Measurements from ENCODE around the gene PPP6R2. TPM values are rescaled to one million over a fixed set of nuclear protein-coding genes. Genes with fewer than 3 reads are reported as not detected.
"Not testable (repeated sequence)": the region's sequence is repeated elsewhere in the genome, so short reads cannot be mapped to it uniquely, and the experiment has no call there.

Gene PPP6R2
- total and polyA plus RNA-seq, 8 donors, result 24.4 to 243 (median 62.3) TPM

DNA sequence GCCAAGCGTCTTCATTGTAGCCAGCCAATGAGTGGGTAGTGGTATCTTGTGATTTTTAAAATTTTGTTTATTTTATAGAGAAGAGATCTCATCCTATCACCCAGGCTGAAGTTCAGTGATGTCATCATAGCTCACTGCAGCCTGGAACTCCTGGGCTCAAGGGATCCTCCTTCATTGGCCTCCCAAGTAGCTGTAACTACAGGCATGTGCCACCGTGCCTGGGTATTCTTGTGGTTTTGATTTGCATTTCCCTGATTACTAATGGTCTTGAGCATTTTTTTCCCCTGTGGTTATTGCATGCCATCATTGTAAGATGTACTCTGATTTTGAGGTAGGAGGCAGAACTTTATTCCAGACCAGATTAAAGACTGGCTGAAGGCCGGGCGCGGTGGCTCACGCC, 13.9 kb upstream of the PPP6R2 start:
- Histone ChIP-seq H3K36me3 (no peaks in the 10 kb centered on the region), H3K4me1 (peaks cover 13 to 35% (median 20%) of the 10 kb centered on the region in 4 donors), H3K27ac (no peak overlapping the region), H3K9me3 (no peaks in the 10 kb centered on the region), H3K4me3 (no peak overlapping the region), H3K27me3 (no peaks in the 10 kb centered on the region)
- 86 to 93% (median 91%) methylated on average over 6 of the region's 6 CpGs for WGBS, 5 donors
- intact Hi-C loops (cut with DNase I; ENCODE audit: low total_unique reads), result no loop called here
- TF ChIP-seq POLR2A (IDR thresholded peaks at IDR 0.05) (no peak), POLR2AphosphoS5 (IDR thresholded peaks at IDR 0.05) (no peak), EP300 (IDR thresholded peaks at IDR 0.05) (no peak)
- TF ChIP-seq, protein P1, sequence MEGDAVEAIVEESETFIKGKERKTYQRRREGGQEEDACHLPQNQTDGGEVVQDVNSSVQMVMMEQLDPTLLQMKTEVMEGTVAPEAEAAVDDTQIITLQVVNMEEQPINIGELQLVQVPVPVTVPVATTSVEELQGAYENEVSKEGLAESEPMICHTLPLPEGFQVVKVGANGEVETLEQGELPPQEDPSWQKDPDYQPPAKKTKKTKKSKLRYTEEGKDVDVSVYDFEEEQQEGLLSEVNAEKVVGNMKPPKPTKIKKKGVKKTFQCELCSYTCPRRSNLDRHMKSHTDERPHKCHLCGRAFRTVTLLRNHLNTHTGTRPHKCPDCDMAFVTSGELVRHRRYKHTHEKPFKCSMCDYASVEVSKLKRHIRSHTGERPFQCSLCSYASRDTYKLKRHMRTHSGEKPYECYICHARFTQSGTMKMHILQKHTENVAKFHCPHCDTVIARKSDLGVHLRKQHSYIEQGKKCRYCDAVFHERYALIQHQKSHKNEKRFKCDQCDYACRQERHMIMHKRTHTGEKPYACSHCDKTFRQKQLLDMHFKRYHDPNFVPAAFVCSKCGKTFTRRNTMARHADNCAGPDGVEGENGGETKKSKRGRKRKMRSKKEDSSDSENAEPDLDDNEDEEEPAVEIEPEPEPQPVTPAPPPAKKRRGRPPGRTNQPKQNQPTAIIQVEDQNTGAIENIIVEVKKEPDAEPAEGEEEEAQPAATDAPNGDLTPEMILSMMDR (IDR thresholded peaks at IDR 0.05), result no peak
- DNase-seq, result no peak

GRCh38 chr22:50334433-50334832, 8.7 kb upstream of the PPP6R2 start:
- H3K9me3 ChIP-seq; intact Hi-C loops (cut with DNase I; ENCODE audit: low total_unique reads); H3K27me3 ChIP-seq; H3K4me3 ChIP-seq; H3K36me3 ChIP-seq; DNase-seq: not testable (repeated sequence)
- peak overlapping the region in 1 of 5 donors; percentile 46 for H3K27ac ChIP-seq
- peaks cover 0 to 12% (median 0%) of the 10 kb centered on the region in 4 donors for H3K4me1 ChIP-seq
- 61 to 72% (median 64%) methylated on average over 5 of the region's 5 CpGs for WGBS, 5 donors

DNA sequence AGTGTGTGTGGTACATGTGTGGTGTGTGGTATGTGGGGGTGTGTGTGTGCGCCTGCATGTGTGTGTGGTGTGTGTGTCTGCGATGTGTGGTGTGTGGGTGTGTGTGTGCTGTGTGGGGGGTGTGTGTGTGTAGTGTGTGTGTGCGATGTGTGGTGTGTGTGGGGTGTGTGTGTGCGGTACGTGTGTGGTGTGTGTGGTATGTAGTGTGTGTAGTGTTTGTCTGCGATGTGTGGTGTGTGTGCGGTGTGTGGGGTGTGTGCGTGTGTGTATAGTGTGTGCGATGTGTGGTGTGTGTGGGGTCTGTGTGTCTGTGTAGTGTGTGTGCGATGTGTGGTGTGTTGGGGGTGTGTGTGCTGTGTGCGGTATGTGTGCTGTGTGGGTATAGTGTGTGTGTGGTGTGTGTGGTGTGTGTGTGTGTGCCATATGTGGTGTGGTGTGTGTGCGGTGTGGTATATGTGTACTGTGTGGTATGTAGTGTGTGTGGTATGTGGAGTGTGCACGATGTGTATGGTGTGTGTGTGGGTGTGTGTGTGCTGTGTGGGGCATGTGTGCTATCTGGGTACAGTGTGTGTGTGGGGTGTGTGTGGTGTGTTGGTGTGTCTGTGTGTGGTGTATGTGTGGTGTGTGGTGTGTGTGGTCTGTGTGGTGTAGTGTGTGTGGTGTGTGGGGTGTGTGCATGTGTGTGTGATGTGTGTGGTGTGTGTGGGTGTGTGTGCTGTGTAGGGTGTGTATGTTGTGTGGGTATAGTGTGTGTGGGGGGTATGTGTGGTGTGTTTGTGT, 5.7 kb upstream of the PPP6R2 start:
- 95 to 97% (median 96%) methylated on average over 13 of the region's 13 CpGs for WGBS, 5 donors
- H3K27ac ChIP-seq, result no peak overlapping the region
- DNase-seq, result no peak
- intact Hi-C loops (cut with DNase I; ENCODE audit: low total_unique reads), result loop anchor here (5.0 kb wide), 1 partner anchor 60 kb away; no protein-coding TSS in a partner anchor
- H3K27me3 ChIP-seq, result no peaks in the 10 kb centered on the region
- H3K4me1 ChIP-seq, result peaks cover 0 to 7% (median 6%) of the 10 kb centered on the region in 4 donors
- H3K9me3 ChIP-seq, result no peaks in the 10 kb centered on the region
- TF ChIP-seq, protein P1 (IDR thresholded peaks at IDR 0.05), result no peak
- no peak for TF ChIP-seq EP300 (IDR thresholded peaks at IDR 0.05)
- H3K36me3 ChIP-seq, result no peaks in the 10 kb centered on the region
- H3K4me3 ChIP-seq, result no peak overlapping the region

GRCh38 chr22:50338042-50338573, 5.0 kb upstream of the PPP6R2 start:
- TF ChIP-seq, protein P1 (IDR thresholded peaks at IDR 0.05), result no peak
- no peak for TF ChIP-seq POLR2AphosphoS5 (IDR thresholded peaks at IDR 0.05)
- TF ChIP-seq EP300 (IDR thresholded peaks at IDR 0.05), result no peak
- no peak for TF ChIP-seq POLR2A (IDR thresholded peaks at IDR 0.05)
- WGBS, 5 donors, result 90 to 99% (median 96%) methylated on average over 5 of the region's 5 CpGs
- no peak for DNase-seq
- Histone ChIP-seq H3K9me3 (no peaks in the 10 kb centered on the region), H3K4me3 (no peak overlapping the region), H3K27ac (no peak overlapping the region), H3K27me3 (no peaks in the 10 kb centered on the region), H3K36me3 (no peaks in the 10 kb centered on the region), H3K4me1 (peaks cover 0 to 12% (median 11%) of the 10 kb centered on the region in 4 donors)
- intact Hi-C loops (cut with DNase I; ENCODE audit: low total_unique reads), result loop anchor here (5.0 kb wide), 1 partner anchor 61 kb away; no protein-coding TSS in a partner anchor
